HG03025 (cell line): ENCODE measurements around the gene NT5DC2.
"Not testable (repeated sequence)": the region's sequence is repeated elsewhere in the genome, so short reads cannot be mapped to it uniquely, and the experiment has no call there.

Source experiments
- ATAC-seq: cut with Tn5 transposase; IDR thresholded peaks from one replicate; pipeline ENCODE4 v1.9.1; 2021; ENCODE audit warnings: mild to moderate bottlenecking, moderate library complexity; ENCODE audit not compliant: unreplicated experiment, low FRiP score

Gene NT5DC2

DNA sequence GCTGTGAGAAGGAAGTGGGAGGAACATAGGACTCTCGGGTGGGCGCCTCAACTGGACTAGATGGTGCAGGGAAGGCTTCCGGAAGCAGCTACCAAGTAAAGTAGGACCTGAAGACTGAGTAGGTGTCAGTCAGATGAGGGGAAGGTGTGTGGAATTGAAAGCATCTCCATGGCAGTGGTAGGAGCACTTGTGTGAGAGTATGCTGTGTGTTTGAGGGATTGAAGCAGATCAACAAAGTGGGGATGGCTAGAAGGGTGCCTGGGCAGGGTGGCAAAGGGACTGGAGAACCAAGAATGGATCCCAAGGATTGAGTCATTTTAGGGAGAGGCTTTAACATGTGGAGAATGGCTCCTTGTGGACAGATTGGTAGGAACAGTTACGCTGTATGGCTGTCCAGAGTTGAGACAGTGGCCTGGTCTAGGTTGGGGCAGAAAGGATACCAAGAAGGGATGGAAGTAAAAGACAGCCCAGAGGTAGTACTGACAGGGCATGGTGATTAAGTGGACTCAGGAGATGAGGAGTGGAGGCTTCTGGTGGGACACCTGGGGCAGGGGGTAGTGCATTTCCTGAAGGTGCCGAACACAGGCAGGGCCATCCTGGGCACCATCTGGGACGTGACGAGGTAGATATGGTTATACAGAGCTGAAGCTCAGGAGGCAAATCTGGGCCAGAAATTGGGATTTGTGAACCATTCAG is 4.2 kb upstream of the NT5DC2 start:
- ATAC-seq, result no peak

DNA sequence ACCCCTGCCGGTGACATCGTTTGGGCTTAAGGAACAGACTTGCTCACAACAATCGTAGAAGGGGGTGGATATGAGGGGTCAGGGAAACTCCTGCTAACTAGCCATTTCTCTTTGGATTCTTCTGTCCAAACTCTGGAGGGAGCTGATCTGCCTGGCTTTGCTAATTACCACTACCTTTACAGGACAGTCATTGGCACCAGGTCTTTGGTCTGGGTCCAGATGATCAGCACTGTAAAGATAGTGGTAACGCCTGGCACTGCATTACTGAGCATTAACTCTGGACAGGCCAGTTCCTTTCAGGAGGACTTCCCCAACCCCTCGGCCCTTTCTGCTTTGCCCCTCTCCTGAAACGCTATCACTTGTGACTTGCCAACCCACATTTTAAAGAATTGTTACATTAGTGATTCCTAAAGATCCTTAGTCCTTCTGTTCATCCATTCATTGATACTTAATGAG is 3.5 kb upstream of the NT5DC2 start:
- no peak for ATAC-seq

DNA sequence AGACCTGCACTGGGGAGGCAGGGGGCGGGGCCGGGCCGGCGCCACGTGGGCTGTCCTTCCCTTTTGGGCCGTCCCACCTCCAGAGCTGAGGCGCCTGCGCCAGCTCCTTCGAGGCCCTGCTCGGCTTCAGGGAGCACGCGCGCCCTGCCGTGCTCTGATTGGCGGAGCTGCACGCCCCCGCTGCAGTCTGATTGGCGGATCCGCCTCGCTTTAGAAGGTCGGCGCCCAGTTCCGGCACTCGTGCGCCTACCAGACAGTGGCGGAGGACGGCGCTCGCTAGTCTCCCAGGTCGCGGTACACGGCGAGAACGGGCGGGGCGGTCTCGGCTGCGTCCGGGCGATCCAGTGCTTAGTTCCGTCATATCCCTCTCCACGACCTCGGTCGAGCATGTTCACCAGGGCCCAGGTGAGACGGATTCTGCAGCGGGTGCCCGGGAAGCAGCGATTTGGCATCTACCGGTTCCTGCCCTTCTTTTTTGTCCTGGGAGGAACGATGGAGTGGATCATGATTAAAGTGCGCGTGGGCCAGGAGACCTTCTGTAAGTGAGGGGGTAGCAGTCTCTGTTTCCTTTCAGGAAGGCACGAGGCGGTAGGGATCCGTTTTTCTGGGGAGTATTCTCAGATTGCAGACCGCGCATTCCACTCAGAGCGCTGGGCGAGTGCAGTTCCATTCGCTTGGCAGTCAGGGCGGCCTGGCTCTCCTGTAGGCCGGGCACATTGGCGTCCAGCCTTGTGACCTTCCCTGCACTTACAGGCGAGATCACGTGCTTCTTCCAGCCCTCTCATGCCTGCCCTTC is 2.9 kb upstream of the NT5DC2 start, which contains the start of gene UQCC5:
Gene UQCC5 (plus strand): TSS at position 237 of the 796 bp plus-strand sequence. CDS start 151 bp downstream, at position 388.
- ATAC-seq, result peak; percentile 86

DNA sequence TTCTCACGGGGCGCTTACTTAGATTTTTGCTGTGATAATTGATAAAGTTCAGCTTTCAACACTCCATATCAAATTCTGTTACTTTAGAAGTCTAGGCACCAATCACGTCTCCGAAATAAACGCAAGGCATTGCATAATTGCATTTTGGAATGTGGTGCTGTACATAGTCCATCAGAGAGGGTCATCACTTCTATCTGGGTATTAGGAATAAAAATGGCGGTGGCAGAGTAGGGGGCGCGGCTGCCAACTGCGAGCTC is 2.4 kb upstream of the NT5DC2 start:
- ATAC-seq, result no peak

DNA sequence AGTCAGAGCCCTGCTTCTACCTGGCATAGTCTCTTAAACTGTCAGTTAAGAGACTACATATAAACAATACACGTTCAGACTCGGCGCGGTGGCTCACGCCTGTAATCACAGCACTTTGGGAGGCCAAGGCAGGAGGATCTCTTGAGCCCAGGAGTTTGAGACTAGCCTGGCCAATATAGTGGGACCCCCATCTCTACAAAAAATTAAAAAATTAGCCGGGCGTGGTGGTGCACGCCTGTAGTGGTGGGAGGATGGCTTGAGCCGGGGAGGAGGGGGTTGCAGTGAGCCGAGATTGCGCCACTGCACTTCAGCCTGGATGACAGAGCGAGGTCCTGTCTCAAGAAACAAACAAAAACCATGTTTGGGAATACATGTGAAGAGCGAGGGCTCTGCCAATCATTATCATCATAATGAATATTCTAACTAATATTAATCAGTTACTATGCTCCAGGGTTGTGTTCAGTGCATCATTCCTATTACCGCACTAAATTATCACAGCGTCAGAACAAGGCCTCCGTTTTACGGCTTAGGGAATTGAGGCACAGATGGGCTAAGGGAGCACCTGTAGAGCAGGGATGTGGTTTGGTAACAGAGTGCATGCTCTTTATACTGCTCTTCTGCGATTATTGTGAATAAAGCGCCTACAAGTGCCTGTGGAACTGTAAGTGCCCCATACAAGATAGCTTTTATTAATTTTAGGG is 1.9 kb upstream of the NT5DC2 start:
- no peak for ATAC-seq

DNA sequence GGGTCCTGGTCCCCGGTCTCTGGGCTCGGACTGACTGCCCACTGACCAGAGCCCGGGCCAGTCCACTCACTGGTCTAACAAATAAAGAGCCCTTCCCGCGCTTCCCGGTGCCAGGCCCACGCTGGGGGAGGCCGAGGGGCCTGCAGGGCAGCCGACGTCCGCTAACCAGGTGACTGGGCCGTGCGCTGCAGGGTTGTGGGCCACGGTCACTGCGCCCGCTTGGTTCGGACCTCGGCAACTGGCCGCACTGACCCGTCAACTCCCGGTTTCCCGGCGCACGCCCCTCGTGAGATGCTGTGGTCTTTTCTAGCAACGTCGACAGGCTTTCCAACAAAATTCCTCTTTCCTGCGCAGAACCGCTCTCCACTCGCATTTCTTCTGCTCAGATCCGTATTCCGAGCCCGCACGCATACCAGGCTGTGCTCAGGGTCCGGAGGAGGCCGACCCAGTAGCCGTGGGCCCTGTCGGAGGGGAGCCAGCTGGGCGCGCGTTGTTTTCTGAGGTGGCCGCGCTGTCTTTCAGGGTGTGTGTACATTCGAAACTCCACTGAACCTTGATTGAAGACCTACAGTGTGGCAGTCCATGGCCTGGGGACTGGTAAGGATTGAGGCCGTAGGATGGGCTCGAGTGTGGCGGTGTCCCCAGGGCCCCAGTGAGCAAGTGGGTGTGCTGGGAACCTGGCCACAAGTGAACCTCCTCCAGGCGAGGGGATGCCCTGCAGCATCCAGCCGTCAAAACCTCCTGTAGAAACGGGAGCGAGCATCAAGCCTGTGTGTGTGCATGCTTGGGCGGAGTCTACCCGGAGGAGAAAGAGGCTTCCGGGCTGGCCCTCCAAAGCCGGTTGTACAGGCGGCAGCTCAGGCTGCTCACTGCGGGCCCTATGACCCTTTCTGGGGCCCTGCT is 875 bp upstream of the NT5DC2 start:
- ATAC-seq, result no peak

DNA sequence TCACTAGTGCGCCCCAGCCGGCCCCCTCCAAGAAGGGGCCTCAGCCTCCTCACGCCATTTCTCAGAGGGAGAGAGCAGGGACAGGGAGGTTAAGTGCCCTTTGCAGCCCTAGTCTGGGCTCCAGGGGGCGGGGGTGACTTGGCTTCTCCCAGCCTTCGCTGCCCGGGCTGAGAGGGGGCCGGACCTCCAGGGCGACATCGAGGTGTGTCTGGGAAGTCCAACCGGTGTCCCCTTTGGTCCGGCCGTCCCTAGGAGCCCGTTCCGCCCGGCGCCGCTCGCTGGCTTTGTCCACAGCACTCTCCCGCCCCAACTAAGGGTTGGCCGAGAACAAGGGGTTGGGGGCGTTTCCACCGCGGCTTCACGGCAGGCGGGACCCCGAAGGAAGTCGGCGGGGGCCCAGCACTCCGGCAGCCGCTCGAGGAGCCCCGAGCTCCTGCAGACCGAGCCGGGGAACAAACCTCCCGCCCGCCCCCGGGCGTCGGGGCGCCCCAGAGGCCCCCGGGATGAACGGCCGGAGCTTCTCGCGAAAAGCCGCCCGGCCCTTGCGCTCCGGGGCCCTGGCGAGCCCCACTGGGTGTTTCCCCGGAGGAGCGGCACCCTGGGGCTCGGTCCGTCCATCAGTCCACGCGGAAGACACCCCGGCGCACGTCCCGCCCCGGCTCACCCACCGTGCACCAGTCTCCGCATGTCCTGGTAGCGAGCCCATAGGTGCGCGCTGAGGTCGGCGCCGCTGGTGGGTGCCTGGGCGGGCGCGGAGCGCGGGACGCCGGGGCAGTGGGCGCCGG is 627 bp downstream of the NT5DC2 start:
- ATAC-seq, result no peak

DNA sequence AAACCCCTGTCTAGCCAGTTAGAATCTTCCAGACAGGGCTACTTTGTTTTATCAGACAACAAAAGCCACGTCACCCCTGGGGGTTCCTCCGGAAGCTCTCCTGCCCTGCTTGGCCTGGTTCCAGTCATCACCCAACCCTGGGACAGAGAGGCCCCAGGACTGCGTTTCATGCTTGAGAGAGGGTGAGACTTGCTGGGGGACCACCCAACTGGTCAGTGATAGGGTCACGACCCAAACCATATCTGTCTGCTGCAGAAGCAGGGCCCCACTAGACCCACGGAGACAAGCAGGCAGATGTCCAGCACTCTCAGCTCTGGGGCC is 1.2 kb downstream of the NT5DC2 start:
- ATAC-seq, result no peak

DNA sequence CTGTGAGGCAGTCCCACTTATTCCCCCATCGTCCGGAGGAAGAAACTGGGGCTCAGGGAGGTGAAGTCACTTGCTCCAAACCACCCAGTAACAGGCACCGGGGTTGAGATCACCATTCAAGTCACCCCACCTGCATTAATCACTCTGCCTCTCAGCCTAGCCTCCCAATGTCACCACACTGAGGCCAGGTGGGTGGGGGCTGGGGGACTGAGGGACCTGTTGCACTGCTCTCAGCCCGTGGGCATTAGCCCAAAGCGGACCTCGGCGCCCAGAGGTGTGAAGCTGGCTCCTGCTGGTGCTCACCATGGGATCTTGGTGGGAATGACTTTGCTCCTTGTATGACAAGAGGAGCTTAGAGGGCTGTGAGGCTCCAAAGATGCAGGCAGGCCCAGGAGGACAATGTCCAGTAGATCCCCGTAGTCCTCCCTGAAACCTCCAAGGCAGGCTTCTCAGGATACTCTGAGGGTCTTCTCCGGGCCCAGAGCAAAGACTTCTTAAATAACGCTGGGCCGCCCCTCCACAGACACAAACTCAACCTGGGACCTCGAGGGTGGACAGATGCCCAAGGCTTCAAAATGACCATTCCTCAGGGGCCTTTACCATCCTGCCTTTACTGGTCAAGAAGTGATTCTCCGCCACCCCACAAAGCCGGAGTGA is 1.7 kb downstream of the NT5DC2 start:
- no peak for ATAC-seq

DNA sequence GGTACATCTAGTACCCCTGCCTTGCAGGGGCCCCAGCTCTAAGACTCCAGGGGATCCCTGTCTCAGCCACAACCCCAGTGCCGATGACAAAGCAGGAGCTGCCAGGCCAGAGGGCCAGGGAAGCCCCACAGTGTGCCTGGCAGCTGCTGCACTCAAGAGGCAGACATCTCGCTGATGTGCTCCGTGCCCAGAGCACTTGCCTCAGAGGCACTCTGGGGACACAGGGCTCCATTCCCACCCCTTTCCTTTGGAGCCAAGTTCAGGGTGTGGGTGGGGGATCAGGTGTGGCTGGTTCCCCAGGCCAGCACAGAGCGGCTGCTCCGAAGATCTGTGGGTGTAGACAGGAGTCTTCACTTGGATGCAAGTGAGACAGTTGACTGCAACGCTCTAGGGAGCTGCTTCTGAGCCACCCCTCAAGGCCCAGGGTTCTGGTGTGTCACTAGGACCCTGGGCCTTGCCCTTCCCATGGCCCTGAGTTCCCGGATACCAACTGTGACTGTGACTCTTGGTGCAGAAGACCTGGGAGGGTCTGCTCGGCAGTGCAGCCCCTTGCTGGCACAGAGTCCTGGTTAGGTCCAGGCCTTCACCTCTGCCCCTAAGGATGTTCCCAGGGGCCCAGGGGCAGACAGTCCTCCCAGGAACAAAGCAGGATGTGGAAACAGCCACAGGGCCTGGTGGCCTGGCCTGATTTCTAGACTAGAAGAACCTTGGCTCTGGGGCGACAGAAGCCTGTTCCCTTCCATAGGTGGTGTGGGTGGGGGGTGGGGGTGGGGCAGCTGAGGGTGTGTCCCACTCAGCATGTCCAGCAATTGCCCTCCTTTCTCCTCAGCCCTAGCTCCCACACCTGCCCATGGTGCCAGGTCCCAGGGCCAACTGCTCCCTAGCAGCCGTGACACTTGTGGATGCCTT is 2.5 kb downstream of the NT5DC2 start:
- ATAC-seq, result no peak

DNA sequence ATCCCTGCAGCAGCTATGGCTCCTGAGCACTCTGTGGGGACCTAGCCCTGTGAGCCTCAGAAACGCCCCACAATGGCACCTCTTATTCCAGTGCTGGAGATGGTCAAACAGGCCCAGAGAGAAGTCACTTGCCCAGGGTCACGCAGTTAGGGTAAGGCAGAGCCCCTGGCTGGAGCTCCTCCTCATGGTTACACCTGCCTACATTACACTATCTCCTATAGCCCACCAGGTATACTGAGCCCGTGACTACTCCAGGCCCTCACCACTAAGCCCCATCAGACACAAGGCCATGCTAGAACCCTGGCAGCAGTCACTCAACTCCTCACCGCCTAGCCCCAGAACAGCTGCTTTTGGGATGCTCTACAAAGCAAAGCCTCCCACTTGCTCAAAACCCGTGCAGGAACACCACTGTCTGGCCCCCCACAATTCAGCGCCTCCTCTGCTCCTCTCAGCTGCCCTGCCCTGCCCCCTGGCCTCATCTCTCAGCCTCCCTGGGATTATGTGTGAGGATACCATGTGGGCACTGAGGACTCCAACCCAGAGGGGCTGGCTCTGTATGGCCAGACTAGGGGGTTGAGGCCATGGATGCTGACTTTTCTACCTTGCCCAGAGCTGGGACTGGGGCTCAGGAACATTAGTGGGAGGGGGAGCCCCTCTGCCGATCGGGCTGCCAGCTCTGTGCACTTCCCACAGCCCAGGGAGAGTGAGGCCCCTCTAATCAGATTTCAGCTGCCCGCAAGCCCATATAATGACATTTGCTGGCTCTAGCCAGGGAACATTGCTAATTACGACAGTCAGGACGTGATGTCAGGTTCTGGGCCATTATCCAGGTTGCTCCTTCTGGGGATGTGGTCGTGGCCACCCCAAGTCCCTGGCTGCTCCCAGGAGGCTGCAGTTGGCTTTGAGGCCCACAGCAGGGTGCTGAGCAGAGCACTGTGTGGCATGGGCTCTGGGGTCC is 4.0 kb downstream of the NT5DC2 start:
- no peak for ATAC-seq

DNA sequence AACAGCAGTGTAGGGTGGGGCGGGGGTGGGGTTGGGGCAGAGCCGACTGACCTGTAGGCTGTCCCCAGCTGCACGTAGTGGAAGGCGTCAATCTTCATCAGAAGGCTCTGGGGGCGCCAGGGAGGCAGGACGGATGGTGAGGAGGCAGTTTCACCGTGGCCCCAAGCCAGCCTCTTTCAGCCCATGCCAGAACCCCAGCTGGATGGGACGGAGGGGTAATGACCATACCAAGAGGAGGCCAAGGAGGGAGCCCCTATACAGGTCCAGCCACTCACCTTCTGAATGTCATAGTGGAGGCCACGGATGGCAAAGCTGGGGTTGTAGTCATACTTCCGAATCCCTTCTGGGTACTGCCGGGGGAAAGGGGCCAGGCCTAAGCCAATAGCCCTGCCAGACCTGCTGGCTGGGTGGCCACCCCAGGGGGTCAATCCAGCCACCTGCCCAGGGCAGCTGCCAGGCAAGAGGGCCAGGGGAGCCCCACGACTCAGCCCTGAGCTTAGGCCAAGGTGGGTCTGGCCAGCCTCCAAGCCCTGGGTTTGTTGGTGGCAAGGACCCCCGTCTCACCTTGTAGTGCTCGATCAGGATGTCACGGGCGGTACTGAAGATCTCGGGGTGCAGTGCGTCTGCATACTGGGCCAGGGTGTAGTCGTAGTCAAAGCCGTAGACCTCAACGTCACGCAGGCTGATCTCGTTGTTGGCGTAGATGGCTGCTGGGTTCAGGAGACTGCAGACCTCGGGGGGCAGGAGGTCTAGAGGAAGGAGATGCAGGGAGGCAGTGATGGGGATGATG is 4.9 kb downstream of the NT5DC2 start:
- no peak for ATAC-seq

DNA sequence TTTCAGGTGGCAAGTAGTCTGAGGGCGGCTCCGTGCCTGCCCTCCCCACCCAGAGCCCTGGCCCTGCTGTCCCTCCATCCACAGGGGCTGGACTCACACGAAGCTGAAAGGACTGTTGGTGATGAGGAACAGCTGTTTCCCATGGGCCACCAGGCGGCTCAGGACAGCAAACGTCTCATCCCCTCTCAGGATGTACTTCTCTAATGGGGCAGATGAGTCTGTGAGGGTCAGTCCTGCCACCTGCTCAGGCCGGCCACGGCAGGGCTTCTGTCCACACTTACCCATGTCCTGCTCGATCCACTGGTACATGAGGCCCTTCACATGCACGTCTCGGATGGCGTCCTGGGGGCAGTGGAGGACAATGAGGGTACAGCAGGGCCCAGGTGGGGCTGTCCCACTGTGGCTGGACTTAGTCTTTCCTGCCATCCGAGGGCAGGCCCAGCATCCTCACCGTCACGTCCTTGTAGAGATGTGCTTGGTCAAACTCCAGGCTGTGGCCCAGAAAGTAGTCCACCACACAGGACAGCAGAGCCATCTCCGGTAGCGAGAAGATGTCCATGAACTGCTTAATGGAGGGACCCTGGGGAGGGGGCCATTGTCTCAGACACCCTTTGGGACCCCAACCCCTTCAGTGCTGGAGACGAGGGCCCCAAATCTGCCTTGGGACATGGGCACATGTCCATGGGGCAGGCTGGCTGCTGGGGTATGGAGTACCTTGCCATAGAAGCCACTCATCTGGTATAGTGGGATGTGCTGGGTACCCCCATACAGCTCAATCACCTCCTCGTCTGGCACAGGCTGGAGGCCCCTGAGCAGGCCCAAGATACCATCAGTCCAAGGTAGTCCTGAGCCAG is 5.7 kb downstream of the NT5DC2 start:
- ATAC-seq, result no peak

DNA sequence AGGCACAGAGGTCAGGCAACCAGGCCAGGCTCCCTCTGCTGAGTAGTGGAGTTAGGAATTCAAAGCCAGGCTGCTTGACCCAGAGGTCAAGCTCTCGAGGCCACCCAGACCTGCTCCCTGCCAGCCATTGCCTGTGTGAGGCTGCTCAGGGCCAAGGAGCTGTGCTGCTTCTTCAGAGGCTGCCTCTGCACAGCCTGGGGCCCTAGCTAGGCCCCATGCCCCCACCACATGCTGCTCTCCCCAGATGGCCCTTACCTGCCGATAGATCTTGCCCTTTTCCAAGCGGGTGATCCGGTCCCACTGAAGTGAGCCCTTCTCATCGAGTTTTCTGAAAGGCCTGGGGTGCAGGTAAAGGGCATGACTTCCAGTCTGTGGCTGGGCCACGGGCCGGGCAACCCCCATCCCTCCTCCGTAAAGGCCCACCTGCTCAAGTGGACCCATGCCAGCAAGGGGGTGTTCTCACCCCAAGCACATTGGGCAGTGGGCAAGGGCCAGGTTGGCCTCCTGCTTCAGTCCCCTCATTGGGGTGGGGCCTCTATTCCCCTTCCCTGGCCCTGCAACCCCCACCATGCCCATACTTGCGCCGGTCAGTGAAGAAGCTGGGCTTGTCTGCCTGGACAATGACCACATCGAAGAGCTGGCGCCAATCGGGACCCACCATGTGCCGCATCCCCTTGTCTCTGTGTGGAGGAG is 6.5 kb downstream of the NT5DC2 start:
- ATAC-seq, result no peak

DNA sequence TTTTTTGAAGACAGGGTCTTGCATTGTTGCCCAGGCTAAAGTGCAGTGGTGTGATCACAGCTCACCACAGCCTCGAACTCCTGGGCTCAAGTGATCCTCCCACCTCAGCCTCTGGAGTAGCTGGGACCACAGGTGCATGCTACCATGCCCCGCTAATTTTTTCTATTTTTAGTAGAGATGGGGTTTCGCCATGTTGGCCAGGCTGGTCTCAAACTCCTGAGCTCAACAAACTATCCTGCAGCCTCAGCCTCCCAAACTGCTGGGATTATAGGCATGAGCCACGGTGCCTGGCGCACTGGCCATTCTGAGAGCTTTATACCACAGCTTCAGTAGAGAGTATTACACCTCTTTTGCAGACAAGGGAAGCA is 7.0 kb downstream of the NT5DC2 start:
- ATAC-seq, result not testable (repeated sequence)
